ENCODE data around the gene COL28A1.

Gene COL28A1

DNA sequence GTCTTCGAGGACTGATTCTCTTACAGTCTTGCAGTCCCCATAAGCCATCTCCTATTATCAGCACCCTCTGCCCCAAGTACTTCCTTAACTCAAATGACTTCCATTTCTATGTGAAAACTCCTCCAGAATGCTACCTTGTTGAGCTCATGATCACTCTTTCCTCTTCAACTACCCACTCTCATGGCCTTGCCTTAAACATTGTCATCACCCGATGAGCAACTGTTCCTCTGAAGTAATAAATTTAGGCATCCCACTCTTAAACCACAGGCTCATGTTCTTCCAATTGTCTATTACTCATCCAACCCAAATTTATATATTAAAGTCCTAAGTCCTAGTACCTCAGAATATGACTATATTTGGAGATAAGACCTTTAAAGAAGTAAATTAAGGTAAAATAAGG lies 200.5 kb downstream of the COL28A1 start:
- no peak for DNase-seq

DNA sequence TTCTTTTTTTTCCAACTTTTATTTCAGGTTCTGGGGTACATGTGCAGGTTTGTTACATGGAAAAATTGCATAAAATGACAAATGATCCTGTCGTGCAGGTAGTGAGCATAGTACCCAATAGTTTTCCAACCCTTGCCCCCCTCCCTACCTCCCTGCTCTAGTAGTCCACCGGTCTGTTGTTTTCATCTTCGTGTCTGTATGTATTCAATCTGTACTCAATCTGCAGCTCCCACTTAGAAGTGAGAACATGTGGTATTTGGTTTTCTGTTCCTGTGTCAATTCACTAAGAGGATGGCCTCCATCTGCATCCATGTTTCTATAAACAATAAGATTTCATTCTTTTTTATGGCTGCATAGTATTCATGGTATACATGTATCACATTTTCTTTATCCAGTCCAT lies 202.1 kb downstream of the COL28A1 start:
- DNase-seq: no peak

DNA sequence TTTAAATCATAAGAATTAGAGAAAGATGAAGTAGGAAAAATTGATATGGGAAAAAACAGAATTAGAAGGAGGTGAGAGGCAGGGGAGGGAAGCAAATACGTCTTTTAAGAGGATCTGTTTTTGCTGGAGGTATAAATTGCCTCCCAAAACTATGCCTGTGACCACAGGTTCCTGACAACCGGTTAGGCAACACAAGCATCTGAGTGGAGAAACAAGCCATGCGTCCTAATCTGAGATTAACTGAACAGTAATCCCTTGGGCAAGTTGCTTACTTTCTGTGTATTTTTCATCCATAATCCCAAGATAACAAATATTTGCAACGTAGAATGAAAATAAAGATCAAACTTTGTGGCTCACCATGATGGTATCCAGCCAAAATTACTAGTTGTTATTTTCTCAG lies 204.2 kb downstream of the COL28A1 start:
- DNase-seq: no peak

DNA sequence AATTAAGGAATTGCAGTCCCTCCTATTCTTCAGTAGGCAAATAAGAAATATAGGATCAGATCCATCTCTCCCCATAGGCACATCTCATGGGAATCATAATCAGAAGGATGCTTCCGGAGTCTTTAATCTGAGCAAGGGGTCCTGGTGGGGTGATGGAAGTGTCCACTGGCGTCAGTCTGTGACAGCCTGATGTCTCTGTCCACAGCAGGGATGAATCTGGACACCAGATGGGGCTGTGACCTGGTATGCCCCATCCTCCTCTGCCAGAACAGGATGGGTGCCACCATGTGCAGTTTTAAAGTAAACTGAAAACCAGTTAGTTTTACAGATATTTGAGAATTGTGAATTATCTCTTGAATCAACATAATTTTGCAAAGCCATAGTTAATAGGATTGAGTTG lies 204.7 kb downstream of the COL28A1 start:
- no peak for DNase-seq

DNA sequence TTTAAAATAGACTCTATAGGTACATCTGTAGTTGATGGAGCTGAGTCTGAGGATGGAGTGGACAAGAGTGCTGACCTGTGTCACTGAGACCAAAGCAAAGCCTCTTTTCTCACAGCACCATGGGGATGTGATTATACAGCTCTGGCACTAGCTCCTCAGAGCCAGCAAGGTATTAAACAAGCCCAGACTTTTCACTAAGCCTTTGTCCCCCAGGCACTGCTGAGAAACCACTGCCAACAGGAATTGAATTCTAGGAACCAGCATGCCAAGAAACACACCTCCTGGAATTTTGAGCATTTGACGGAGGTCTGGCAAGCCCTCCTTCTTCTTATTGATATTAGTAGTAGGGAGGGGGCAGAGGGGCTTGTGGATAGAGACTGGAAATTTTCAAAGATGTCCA lies 206.3 kb downstream of the COL28A1 start:
- DNase-seq: no peak

DNA sequence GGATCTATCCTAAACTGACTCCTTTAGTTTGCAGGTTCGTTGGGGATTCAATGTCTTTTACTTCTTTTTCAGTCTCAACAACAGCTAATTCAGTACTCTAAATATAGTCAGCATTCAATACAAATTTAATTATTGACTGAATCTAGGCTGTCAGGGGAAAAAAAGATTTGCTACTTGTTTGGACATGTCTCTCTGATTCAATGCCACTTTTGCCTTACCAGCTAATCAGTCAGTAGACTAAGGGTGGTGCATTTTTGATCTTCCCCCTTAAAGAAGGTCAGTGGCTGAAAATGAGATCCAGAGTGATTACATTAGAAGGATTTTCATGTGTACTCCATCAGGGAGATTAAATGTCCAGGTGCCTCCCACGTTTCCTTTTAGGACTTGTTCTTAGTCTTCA lies 208.2 kb downstream of the COL28A1 start:
- DNase-seq: no peak

DNA sequence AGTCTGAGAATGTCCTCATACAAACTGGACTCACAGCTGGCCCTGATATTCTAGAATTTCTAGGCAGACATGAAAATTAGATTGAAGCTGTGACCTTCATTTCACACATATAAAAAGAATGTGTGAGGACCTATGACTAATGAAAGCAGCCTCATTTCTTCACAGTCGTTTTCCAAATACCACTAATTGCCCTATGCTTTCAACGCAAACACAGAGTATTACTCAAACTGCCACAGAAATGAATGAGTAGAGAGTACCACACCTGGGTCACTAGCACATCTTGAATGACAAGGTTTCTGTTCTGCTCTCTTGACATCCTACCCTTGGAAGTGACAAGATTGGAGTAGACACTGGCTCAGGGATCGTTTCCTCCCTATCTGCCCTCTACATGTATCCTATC lies 211.0 kb downstream of the COL28A1 start:
- no peak for DNase-seq

DNA sequence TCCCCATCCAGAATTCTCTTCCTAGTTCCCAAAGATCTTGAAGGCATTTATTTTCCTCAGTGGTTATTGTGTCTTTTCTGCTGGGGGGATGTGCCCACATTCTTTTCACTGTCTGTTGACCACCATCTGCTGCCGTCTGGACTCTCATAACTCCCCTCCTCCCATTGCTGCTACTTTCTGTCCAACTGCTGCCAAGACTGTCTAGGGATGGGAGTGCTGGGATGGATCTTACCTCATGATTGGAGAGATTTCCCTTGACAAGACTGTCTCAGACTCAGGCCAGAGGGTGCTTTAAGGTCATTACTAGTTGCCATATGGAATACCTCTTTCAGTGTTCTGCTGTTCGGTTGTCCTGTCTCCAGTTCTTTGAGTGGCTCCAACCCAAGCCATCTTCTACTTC lies 211.8 kb downstream of the COL28A1 start:
- no peak for DNase-seq

DNA sequence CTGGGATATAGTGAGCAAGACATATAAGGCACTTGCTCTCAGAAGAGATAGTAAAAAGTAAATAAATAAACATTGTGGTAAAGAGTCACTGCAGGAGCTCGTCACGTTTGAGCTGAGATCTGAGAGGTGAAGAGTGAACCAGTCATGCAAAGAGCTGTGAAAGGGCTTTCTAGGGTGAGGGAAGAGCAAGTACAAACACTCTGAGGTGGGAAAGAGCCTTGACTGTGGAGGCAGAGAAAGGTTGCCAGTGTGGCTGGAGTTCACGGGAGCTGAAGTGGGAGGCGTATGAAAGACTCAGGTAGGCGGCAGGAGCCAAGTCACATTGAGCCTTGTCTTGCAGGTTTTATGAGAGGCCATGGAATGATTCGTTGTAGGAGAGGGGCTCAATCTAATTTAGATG lies 212.3 kb downstream of the COL28A1 start:
- DNase-seq: no peak

DNA sequence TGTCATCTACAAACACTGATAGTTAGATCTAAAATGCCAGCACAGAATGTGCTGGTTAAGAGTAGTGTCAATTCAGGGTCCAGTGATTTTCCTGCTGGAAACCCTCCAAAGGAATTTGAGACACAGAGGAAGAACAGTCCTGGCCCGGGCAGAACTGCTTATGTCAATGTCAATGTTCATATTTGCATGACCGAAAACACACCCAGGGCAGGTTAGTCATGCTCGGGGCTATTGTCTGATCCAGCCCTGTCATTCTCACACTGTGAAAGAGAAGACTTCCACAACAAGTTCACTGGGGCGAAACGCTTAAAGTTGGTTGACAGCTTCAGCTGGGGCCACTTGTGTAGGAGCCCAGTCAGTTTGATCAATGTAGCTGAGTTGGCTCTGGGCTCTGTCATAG lies 214.0 kb downstream of the COL28A1 start:
- no peak for DNase-seq

DNA sequence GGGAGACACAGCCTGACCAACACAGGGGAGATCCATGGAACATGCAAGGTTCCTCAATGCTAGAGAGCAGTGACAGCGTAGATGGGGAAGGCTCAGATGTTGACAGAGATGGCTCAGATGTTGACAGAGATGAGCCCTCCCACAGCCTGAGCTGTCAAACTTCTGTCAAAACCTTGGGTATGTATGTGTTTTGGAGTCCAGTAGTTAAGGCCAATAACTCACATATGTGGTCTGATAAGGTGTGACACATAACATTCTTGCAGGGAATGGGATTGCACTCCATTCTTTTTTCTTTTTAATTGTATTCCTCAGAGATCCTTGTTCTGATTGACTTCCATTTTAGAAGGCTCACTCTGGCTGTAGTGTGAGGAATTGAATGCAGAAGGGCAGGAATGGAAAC lies 217.1 kb downstream of the COL28A1 start:
- no peak for DNase-seq

DNA sequence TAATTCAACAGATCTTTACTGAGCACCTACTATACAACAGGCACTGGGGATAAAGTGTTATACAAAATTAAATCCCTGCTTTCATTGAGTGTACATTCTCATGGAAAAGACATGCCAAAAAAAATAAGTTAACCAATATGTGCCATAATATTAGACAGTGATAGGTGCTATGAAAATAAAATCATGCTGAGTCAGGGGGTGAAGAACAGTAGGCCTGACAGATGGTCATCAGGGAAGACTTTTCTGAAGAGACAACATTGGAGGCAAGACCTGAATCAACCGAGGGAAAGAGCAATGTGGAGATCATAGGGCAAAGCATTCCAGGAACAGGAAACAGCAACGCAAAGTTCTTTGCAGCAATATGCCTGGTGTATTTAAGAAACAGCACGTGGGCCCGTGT lies 217.8 kb downstream of the COL28A1 start:
- no peak for DNase-seq

DNA sequence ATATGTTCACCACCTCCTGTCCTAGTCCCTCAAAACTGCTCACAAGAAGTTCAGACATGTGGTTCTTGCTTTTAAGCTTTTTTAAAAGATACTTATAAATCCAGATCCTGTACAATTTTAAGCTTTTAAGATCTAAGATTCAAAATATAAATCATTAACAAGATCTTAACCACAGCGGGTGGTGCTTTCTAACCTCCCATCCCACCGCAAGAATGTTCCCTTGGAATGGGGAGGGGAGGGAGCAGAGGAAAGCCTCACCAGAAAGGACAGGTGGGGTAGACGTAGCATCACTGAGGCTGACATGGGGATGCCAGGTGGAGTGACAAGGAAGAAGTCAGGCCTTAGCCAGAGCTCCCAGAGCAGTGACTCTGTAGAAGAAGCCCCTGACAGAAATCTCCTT lies 219.8 kb downstream of the COL28A1 start:
- DNase-seq: no peak

DNA sequence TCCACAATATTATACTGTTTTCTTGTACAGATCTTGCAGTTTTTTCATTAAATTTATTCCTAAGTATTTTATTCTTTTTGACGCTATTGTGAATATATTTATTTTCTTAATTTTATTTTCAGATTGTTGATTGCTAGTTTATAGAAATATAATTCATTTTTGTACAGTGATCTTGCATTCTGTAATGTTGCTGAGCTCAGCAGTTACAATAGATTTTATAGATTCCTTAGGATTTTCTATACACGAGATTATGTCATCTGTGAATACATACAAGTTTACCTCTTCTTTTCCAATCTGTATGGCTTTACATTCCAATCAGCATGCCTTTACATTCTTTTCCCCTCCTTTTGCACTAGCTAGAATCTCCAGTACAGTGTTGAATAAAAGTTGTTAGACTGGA lies 223.3 kb downstream of the COL28A1 start:
- no peak for DNase-seq

DNA sequence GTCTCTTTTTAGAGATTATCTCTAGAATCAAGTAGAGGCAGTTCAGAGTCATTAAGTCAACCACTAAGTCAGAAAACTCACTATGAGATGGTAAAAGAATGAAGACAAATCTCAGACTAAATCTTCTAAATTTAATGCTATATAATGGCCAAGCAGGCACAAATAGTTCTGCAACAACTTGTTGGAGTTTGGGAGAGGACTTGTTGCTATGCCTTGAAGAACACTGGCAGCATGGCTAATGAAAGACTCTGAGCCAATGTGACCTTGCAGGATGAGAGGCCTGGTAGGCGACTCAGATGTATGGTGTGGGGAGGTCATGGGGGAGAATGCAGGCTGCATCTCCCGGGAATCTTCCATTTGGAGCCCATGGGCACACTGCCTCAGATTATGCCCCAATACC lies 224.7 kb downstream of the COL28A1 start:
- DNase-seq: no peak

DNA sequence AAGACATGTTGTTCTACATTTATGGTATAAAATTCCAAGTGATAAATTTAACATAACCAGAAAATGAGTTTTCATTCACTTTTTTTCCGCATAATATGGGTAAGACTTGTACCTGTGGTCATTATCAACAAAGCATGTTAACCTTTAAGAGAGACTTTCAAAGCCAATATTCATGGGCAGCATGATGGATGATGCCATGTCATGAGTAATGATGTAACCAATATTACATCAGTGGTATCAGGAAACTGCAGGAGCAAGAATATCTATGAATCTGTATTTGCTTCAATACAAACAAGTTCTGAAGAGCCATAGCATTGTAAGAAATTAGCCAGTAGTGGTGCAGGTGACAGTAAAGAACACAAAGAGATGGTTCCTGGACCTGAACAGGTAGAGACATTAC lies 226.5 kb downstream of the COL28A1 start:
- DNase-seq: no peak

Measured in amygdala (tissue), 56 donors.